Raji (cell line): ENCODE results near the gene ZNF157.

Source experiments
- POLR2A ChIP-seq: IDR thresholded peaks from 2 replicates; pipeline ENCODE4 v1.6.1; 2011; ENCODE audit warnings: low read depth, low read length, control low read depth; ENCODE audit not compliant: insufficient read depth

Gene ZNF157

GRCh38 chrX:47420265-47420664, 49.9 kb downstream of the ZNF157 start:
- TF ChIP-seq POLR2A = no peak

- TF ChIP-seq POLR2A = no peak
Observed at GRCh38 chrX:47420962-47421361, 50.6 kb downstream of the ZNF157 start.

GRCh38 chrX:47422444-47422843, 52.1 kb downstream of the ZNF157 start:
- TF ChIP-seq POLR2A = no peak

GRCh38 chrX:47430925-47431324, 60.5 kb downstream of the ZNF157 start:
- no peak for TF ChIP-seq POLR2A

GRCh38 chrX:47446431-47446830, 76.1 kb downstream of the ZNF157 start:
- no peak for TF ChIP-seq POLR2A

- no peak for TF ChIP-seq POLR2A
Observed at GRCh38 chrX:47446971-47447370, 76.6 kb downstream of the ZNF157 start.

- no peak for TF ChIP-seq POLR2A
Observed at GRCh38 chrX:47447607-47448006, 77.2 kb downstream of the ZNF157 start.

GRCh38 chrX:47448165-47448806, 77.9 kb downstream of the ZNF157 start:
- no peak for TF ChIP-seq POLR2A

GRCh38 chrX:47452112-47452511, 81.7 kb downstream of the ZNF157 start:
- no peak for TF ChIP-seq POLR2A

GRCh38 chrX:47456080-47456479, 85.7 kb downstream of the ZNF157 start:
- no peak for TF ChIP-seq POLR2A

GRCh38 chrX:47458528-47458927, 88.2 kb downstream of the ZNF157 start:
- no peak for TF ChIP-seq POLR2A

GRCh38 chrX:47460561-47460960, 90.2 kb downstream of the ZNF157 start:
- TF ChIP-seq POLR2A = no peak
